ENCODE results near the gene FXYD2.

DNA sequence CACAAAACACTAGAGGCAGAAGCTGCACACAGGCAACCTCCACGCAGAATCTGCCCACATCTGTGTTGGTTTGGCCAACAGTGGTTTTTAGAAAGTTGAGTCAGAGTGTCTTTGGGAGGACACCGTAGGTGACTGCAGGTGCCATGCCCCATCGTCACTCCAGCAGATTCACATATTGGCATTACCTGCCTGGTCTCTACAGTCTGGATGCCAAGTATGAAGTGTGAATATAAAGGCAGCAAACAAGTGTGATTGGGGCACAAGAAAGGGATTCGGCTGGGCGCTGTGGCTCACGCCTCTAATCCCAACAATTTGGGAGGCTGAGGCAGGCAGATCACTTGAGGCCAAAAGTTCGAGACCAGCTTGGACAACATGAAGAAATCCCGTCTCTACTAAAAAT, 11.0 kb upstream of the FXYD2 start:
- TF ChIP-seq, protein P1, sequence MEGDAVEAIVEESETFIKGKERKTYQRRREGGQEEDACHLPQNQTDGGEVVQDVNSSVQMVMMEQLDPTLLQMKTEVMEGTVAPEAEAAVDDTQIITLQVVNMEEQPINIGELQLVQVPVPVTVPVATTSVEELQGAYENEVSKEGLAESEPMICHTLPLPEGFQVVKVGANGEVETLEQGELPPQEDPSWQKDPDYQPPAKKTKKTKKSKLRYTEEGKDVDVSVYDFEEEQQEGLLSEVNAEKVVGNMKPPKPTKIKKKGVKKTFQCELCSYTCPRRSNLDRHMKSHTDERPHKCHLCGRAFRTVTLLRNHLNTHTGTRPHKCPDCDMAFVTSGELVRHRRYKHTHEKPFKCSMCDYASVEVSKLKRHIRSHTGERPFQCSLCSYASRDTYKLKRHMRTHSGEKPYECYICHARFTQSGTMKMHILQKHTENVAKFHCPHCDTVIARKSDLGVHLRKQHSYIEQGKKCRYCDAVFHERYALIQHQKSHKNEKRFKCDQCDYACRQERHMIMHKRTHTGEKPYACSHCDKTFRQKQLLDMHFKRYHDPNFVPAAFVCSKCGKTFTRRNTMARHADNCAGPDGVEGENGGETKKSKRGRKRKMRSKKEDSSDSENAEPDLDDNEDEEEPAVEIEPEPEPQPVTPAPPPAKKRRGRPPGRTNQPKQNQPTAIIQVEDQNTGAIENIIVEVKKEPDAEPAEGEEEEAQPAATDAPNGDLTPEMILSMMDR (IDR thresholded peaks at IDR 0.05) = no peak
- no peak for TF ChIP-seq POLR2A (IDR thresholded peaks at IDR 0.05)

All from lower leg skin (tissue), 3 donors.